ENCODE data around the gene ANAPC5.
"Not testable (repeated sequence)": the region's sequence is repeated elsewhere in the genome, so short reads cannot be mapped to it uniquely, and the experiment has no call there.

ANAPC5 gene

DNA sequence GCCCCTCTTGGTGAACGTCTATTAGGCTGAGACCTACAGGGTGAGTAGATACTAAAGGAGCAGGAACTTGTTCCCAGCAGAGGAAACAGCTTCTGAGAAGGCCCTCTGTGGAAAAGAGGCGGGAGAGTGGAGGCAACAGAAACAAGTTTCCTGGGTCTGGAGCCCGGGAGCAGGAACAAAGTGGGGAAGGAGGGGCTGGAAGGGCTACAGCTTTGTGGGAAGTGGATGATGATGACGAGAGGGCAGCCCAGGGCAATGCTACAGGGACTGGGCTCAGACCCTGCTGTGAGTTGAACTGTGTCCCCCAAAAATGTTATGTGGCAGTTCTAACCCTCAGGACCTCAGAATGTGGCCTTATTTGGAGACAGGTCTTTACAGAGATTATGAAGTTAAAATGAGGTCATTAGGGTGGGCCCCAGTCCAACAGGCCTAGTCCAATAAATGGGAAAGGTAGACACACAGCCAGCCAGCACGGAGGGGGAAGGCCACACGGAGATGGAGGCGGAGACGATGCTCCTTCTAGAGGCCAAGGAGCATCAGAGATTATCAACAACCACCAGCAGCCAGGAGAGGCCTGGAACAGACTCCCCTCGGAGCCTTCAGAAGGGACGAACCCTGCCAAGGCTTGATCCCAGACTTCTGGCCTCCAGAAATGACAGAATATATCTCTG, 70.0 kb downstream of the ANAPC5 start:
- no peaks in the 10 kb centered on the region for H4K20me1 ChIP-seq (ENCODE audit: control insufficient read depth, insufficient read depth, low read depth, low read length)
- peaks cover 2% of the 10 kb centered on the region; the same call in 1 of the 2 replicates for H3K4me1 ChIP-seq (ENCODE audit: control insufficient read depth, low read length)
- H3K27ac ChIP-seq (ENCODE audit: low read depth, low read length), result no peak overlapping the region

DNA sequence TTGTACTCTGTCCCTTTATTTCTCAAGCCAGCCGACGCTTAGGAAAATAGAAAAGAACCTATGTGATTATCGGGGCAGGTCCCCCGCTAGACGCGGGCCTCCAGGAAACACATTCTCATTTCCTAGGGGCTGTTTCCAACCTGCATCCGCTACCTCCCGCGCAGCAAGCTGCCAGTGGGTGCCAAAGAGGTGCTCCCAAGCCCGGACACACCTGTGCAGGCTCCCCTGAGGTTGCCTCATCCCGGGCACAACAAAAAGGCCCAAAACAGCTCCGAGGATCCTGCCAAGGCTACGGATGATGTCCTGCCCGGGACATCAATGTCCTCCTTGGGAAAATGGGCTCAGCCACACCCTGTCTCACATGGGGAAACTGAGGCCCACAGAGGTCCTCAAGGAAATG, 71.1 kb downstream of the ANAPC5 start:
- H3K27ac ChIP-seq (ENCODE audit: low read depth, low read length); H3K36me3 ChIP-seq (ENCODE audit: control insufficient read depth, low read length): not testable (repeated sequence)

More for the DNA sequence above, 70.0 kb downstream of the ANAPC5 start:
- Histone ChIP-seq H3F3A (ENCODE audit: control insufficient read depth, insufficient read depth) (no peaks in the 10 kb centered on the region), H3K4me2 (ENCODE audit: low read length) (no peak overlapping the region), H3K9me3 (ENCODE audit: control insufficient read depth, insufficient read depth, low read length) (no peaks in the 10 kb centered on the region), H3K79me2 (ENCODE audit: control insufficient read depth, low read length) (peaks cover 50% of the 10 kb centered on the region), H3K4me3 (ENCODE audit: low read length) (no peak overlapping the region), H3K36me3 (ENCODE audit: control insufficient read depth, low read length) (peaks cover 10% of the 10 kb centered on the region), H3K9me2 (replicated peaks; ENCODE audit: control insufficient read depth, low read length) (no peaks in the 10 kb centered on the region), H3K27me3 (ENCODE audit: control insufficient read depth, low read length) (no peaks in the 10 kb centered on the region)
- TF ChIP-seq, protein P1, sequence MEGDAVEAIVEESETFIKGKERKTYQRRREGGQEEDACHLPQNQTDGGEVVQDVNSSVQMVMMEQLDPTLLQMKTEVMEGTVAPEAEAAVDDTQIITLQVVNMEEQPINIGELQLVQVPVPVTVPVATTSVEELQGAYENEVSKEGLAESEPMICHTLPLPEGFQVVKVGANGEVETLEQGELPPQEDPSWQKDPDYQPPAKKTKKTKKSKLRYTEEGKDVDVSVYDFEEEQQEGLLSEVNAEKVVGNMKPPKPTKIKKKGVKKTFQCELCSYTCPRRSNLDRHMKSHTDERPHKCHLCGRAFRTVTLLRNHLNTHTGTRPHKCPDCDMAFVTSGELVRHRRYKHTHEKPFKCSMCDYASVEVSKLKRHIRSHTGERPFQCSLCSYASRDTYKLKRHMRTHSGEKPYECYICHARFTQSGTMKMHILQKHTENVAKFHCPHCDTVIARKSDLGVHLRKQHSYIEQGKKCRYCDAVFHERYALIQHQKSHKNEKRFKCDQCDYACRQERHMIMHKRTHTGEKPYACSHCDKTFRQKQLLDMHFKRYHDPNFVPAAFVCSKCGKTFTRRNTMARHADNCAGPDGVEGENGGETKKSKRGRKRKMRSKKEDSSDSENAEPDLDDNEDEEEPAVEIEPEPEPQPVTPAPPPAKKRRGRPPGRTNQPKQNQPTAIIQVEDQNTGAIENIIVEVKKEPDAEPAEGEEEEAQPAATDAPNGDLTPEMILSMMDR (IDR thresholded peaks at IDR 0.05; ENCODE audit: low read depth, low read length, poor library complexity, severe bottlenecking), result no peak
- no peak for TF ChIP-seq EZH2phosphoT487 (IDR thresholded peaks at IDR 0.05; ENCODE audit: borderline replicate concordance, low read length)

GRCh38 chr12:121280531-121280930, 71.7 kb downstream of the ANAPC5 start:
- not testable (repeated sequence) for H3K27me3 ChIP-seq (ENCODE audit: control insufficient read depth, low read length); H3K9me2 ChIP-seq (replicated peaks; ENCODE audit: control insufficient read depth, low read length); H3K9me3 ChIP-seq (ENCODE audit: control insufficient read depth, insufficient read depth, low read length); H3K27ac ChIP-seq (ENCODE audit: low read depth, low read length); H4K20me1 ChIP-seq (ENCODE audit: control insufficient read depth, insufficient read depth, low read depth, low read length); H3K4me1 ChIP-seq (ENCODE audit: control insufficient read depth, low read length); H3K36me3 ChIP-seq (ENCODE audit: control insufficient read depth, low read length); H3K4me3 ChIP-seq (ENCODE audit: low read length); H3F3A ChIP-seq (ENCODE audit: control insufficient read depth, insufficient read depth); H3K4me2 ChIP-seq (ENCODE audit: low read length)
- H3K79me2 ChIP-seq (ENCODE audit: control insufficient read depth, low read length), result peaks cover 45% of the 10 kb centered on the region

More for the DNA sequence above, 71.1 kb downstream of the ANAPC5 start:
- H3K79me2 ChIP-seq (ENCODE audit: control insufficient read depth, low read length), result peaks cover 51% of the 10 kb centered on the region
- H3F3A ChIP-seq (ENCODE audit: control insufficient read depth, insufficient read depth); H3K4me1 ChIP-seq (ENCODE audit: control insufficient read depth, low read length); H3K4me3 ChIP-seq (ENCODE audit: low read length); H3K9me3 ChIP-seq (ENCODE audit: control insufficient read depth, insufficient read depth, low read length); H3K9me2 ChIP-seq (replicated peaks; ENCODE audit: control insufficient read depth, low read length); H3K4me2 ChIP-seq (ENCODE audit: low read length); H4K20me1 ChIP-seq (ENCODE audit: control insufficient read depth, insufficient read depth, low read depth, low read length); H3K27me3 ChIP-seq (ENCODE audit: control insufficient read depth, low read length): not testable (repeated sequence)

DNA sequence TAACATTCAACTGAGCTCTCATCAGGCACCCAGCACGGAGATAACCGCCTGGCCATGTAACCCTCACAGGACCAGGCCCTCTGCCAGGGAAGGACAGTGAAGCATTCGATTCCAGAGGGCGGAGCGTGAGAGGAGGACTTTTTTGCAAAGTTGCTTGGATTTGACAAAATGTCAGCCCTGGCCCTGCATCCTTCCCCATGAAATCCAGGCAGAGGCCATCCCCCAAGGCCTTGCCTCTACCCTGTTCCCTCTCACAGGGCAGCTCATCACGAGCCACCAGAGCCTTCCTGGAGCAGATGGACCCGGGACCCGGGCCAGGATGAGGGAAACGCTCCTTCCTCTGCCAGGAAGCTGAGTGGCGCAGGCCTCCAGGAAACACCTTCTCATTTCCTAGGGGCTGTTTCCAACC, 72.7 kb downstream of the ANAPC5 start:
- H3K4me2 ChIP-seq (ENCODE audit: low read length), result no peak overlapping the region
- no peaks in the 10 kb centered on the region for H3K4me1 ChIP-seq (ENCODE audit: control insufficient read depth, low read length)
- H3K27me3 ChIP-seq (ENCODE audit: control insufficient read depth, low read length), result no peaks in the 10 kb centered on the region
- TF ChIP-seq, protein P1 (IDR thresholded peaks at IDR 0.05; ENCODE audit: low read depth, low read length, poor library complexity, severe bottlenecking), result no peak
- TF ChIP-seq EZH2phosphoT487 (IDR thresholded peaks at IDR 0.05; ENCODE audit: borderline replicate concordance, low read length), result no peak
- H3K4me3 ChIP-seq (ENCODE audit: low read length), result no peak overlapping the region
- H3K36me3 ChIP-seq (ENCODE audit: control insufficient read depth, low read length), result peaks cover 5% of the 10 kb centered on the region
- H4K20me1 ChIP-seq (ENCODE audit: control insufficient read depth, insufficient read depth, low read depth, low read length), result no peaks in the 10 kb centered on the region
- H3K79me2 ChIP-seq (ENCODE audit: control insufficient read depth, low read length), result peaks cover 40% of the 10 kb centered on the region
- H3K9me2 ChIP-seq (replicated peaks; ENCODE audit: control insufficient read depth, low read length), result no peaks in the 10 kb centered on the region
- H3F3A ChIP-seq (ENCODE audit: control insufficient read depth, insufficient read depth), result no peaks in the 10 kb centered on the region
- H3K27ac ChIP-seq (ENCODE audit: low read depth, low read length), result no peak overlapping the region
- H3K9me3 ChIP-seq (ENCODE audit: control insufficient read depth, insufficient read depth, low read length), result no peaks in the 10 kb centered on the region

All from DOHH2 (cell line).